Measurements from ENCODE around the gene ZC3HAV1.

The ZC3HAV1 gene

GRCh38 chr7:139043823-139044812 is 65.4 kb downstream of the ZC3HAV1 start:
- H3K4me3 ChIP-seq (ENCODE audit: low read depth, low read length), result no peak overlapping the region
- peak; percentile 85 for DNase-seq (ENCODE audit: low read depth)
- no peak for TF ChIP-seq POLR2A (IDR thresholded peaks at IDR 0.05; ENCODE audit: extremely low read depth, insufficient read length)
- 0 out of 2 replicates have a peak, but pooled peaks have one; percentile 22 for TF ChIP-seq MAX (IDR thresholded peaks at IDR 0.05; ENCODE audit: low read depth, low read length)
- TF ChIP-seq MYC (IDR thresholded peaks at IDR 0.05; ENCODE audit: low read depth, low read length), result peak; percentile 27; the same call in 1 of the 2 replicates
- peak; percentile 6 for TF ChIP-seq CTCF (IDR thresholded peaks at IDR 0.05; ENCODE audit: low read depth, low read length)

- peak; percentile 39 for DNase-seq (ENCODE audit: low read depth)
- TF ChIP-seq MAX (IDR thresholded peaks at IDR 0.05; ENCODE audit: low read depth, low read length) (no peak), MYC (IDR thresholded peaks at IDR 0.05; ENCODE audit: low read depth, low read length) (no peak), POLR2A (IDR thresholded peaks at IDR 0.05; ENCODE audit: extremely low read depth, insufficient read length) (no peak), CTCF (IDR thresholded peaks at IDR 0.05; ENCODE audit: low read depth, low read length) (no peak)
- no peak overlapping the region for H3K4me3 ChIP-seq (ENCODE audit: low read depth, low read length)
These were observed 68.0 kb downstream of the ZC3HAV1 start for GRCh38 chr7:139041378-139042085.

- no peak for DNase-seq (ENCODE audit: low read depth)
- no peak overlapping the region for H3K4me3 ChIP-seq (ENCODE audit: low read depth, low read length)
- TF ChIP-seq MYC (IDR thresholded peaks at IDR 0.05; ENCODE audit: low read depth, low read length) (no peak), MAX (IDR thresholded peaks at IDR 0.05; ENCODE audit: low read depth, low read length) (no peak), POLR2A (IDR thresholded peaks at IDR 0.05; ENCODE audit: extremely low read depth, insufficient read length) (no peak)
These were observed 70.8 kb downstream of the ZC3HAV1 start for GRCh38 chr7:139038691-139039090.

GRCh38 chr7:139036901-139037300 is 72.6 kb downstream of the ZC3HAV1 start:
- no peak for TF ChIP-seq MAX (IDR thresholded peaks at IDR 0.05; ENCODE audit: low read depth, low read length)
- no peak overlapping the region for H3K4me3 ChIP-seq (ENCODE audit: low read depth, low read length)
- DNase-seq (ENCODE audit: low read depth), result peak; percentile 38

GRCh38 chr7:139035586-139036353 is 73.8 kb downstream of the ZC3HAV1 start, which contains the start of gene ZC3HAV1L:
TSS of gene ZC3HAV1L (minus strand) at chr7:139036042. CDS start at chr7:139036017, 25 bp downstream.
- peak; percentile 89 for DNase-seq (ENCODE audit: low read depth)
- peak within 1 kb of the TSS; percentile 81 for H3K4me3 ChIP-seq (ENCODE audit: low read depth, low read length)
- TF ChIP-seq MAX (IDR thresholded peaks at IDR 0.05; ENCODE audit: low read depth, low read length) (peak; percentile 94), MYC (IDR thresholded peaks at IDR 0.05; ENCODE audit: low read depth, low read length) (peak; percentile 97), POLR2A (IDR thresholded peaks at IDR 0.05; ENCODE audit: extremely low read depth, insufficient read length) (peak; percentile 82), CTCF (IDR thresholded peaks at IDR 0.05; ENCODE audit: low read depth, low read length) (no peak)

All from NB4 (cell line).